Measurements from ENCODE around the gene HTR6.
A peak's percentile ranks its signal among the peaks of the same experiment; 100 is the strongest.
"Not testable (repeated sequence)": the region's sequence is repeated elsewhere in the genome, so short reads cannot be mapped to it uniquely, and the experiment has no call there.

Gene HTR6

GRCh38 chr1:19664453-19665185 lies at the start of gene HTR6:
HTR6 (plus strand) TSS chr1:19664875; CDS start chr1:19665754, 879 bp downstream.
- no peak for DNase-seq

GRCh38 chr1:19615438-19615837 lies 49.2 kb upstream of the HTR6 start:
- no peak for DNase-seq

- DNase-seq, result no peak
These were observed 48.2 kb upstream of the HTR6 start for GRCh38 chr1:19616489-19616888.

GRCh38 chr1:19617376-19617775 lies 47.3 kb upstream of the HTR6 start:
- no peak for DNase-seq

- DNase-seq, result no peak
These were observed 46.2 kb upstream of the HTR6 start for GRCh38 chr1:19618428-19618827.

- DNase-seq, result no peak
These were observed 44.8 kb upstream of the HTR6 start for GRCh38 chr1:19619697-19620384.

GRCh38 chr1:19620786-19621185 lies 43.9 kb upstream of the HTR6 start:
- DNase-seq, result no peak

- no peak for DNase-seq
These were observed 43.3 kb upstream of the HTR6 start for GRCh38 chr1:19621274-19621950.

GRCh38 chr1:19622204-19622603 lies 42.5 kb upstream of the HTR6 start:
- no peak for DNase-seq

- no peak for DNase-seq
These were observed 41.2 kb upstream of the HTR6 start for GRCh38 chr1:19623523-19623922.

- peak; percentile 53 for DNase-seq
These were observed 39.3 kb upstream of the HTR6 start for GRCh38 chr1:19625291-19625937.

GRCh38 chr1:19628879-19629278 lies 35.8 kb upstream of the HTR6 start:
- DNase-seq, result no peak

- DNase-seq, result no peak
These were observed 35.3 kb upstream of the HTR6 start for GRCh38 chr1:19629357-19629756.

- DNase-seq, result not testable (repeated sequence)
These were observed 34.5 kb upstream of the HTR6 start for GRCh38 chr1:19630192-19630591.

- DNase-seq, result no peak
These were observed 33.8 kb upstream of the HTR6 start for GRCh38 chr1:19630720-19631395.

GRCh38 chr1:19632211-19632610 lies 32.5 kb upstream of the HTR6 start:
- no peak for DNase-seq

- DNase-seq, result no peak
These were observed 31.6 kb upstream of the HTR6 start for GRCh38 chr1:19633106-19633505.

GRCh38 chr1:19635064-19635463 lies 29.6 kb upstream of the HTR6 start:
- DNase-seq, result not testable (repeated sequence)

- no peak for DNase-seq
These were observed 29.0 kb upstream of the HTR6 start for GRCh38 chr1:19635646-19636045.

GRCh38 chr1:19636065-19636464 lies 28.6 kb upstream of the HTR6 start:
- no peak for DNase-seq

- not testable (repeated sequence) for DNase-seq
These were observed 27.9 kb upstream of the HTR6 start for GRCh38 chr1:19636749-19637148.

GRCh38 chr1:19637606-19638005 lies 27.1 kb upstream of the HTR6 start:
- DNase-seq, result no peak

GRCh38 chr1:19639228-19639627 lies 25.4 kb upstream of the HTR6 start:
- DNase-seq, result not testable (repeated sequence)

All from femur (tissue), 1 donor.